ENCODE measurements around the gene CST7.

The CST7 gene

DNA sequence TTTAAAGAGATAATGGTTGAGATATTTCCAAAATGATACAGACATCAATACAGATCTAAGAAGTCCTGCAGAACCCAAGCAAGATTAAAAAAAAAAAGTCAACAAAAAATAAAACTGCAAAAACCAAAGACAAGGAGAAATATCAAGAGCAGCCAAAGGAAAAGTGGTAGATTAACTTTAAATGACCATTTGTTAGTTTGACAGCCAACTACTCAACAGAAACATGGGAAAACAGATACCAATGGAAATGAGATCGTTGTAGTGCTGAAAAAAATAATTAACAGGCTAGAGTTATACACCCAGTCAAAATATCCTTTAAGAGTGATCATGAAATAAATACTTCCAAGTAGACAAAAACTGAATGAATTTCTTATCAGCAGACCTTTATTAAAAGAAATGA, 53.9 kb downstream of the CST7 start:
- DNase-seq (ENCODE audit: low spot score) = no peak

DNA sequence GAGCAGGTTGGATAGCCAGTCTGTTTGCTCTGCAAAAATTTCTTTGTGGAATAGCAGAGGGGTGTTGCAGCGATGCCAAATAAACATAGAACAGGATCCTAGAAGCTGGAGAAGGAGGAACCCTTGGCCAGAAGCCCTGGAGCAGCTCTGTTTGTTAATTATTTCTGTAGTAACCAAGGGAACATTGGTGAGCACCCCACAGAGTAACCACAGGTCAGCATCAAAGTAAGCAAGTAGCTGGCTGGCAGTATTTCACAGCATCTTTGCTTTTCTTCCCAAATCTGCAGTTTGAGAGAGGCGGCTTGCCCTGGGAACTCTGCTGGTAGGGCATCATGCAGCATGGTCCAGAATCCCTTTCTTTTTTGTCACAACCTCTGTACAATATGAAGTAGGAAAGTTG, 56.2 kb downstream of the CST7 start:
- no peak for DNase-seq (ENCODE audit: low spot score)

DNA sequence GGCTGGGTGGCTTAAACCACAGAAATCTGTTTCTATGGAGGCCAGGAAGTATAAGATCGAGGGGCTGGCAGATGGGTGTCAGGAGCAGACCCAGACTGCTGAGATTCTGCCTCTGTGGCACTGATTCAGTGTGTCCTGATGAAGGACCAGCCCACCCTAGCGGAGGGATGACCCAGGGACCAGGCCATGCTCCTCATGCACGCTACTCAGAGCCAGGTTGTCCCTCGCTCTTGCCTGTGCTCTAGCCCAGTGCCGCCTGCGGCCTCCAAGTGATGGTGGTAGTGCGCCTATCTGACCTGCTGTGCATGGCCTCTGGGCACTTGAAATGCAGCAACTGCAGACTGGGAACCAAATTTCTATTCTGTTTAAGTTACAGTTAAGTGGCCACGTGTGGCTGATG, 56.6 kb downstream of the CST7 start:
- no peak for DNase-seq (ENCODE audit: low spot score)

DNA sequence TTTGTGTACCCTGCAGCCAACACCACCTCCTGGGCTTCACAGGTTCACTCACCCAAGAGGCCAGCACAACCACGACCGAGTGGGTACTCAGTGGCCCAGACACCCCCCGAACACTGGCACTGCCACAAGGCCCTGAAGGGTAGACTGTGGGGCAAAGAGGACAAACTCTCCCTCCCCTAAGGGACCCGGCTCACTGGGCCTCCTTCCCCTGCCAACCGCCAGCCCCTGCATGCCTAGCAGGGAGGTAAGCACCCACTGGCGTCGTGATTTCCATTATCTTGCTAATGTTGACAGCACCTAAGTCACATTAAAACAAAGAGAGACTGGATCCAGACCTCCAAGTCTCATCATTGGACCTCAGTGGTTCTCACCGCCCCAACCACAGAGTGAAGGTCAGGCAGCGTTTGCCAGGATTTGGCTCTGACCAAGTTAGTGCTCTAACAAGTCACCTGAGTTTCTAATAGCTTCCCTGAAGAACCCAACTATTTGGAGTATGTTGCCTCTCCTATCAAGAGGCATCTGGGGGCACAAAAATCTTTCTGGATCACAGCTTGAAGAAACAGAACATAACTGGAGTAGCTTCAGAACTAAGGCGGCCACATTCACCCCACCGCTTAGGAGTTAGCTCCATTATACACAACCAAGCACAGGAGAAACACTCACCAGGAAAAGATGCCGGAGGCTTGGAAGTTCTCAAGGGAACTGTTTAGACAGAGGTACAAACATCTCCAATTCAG, 57.5 kb downstream of the CST7 start:
- DNase-seq (ENCODE audit: low spot score) = no peak

DNA sequence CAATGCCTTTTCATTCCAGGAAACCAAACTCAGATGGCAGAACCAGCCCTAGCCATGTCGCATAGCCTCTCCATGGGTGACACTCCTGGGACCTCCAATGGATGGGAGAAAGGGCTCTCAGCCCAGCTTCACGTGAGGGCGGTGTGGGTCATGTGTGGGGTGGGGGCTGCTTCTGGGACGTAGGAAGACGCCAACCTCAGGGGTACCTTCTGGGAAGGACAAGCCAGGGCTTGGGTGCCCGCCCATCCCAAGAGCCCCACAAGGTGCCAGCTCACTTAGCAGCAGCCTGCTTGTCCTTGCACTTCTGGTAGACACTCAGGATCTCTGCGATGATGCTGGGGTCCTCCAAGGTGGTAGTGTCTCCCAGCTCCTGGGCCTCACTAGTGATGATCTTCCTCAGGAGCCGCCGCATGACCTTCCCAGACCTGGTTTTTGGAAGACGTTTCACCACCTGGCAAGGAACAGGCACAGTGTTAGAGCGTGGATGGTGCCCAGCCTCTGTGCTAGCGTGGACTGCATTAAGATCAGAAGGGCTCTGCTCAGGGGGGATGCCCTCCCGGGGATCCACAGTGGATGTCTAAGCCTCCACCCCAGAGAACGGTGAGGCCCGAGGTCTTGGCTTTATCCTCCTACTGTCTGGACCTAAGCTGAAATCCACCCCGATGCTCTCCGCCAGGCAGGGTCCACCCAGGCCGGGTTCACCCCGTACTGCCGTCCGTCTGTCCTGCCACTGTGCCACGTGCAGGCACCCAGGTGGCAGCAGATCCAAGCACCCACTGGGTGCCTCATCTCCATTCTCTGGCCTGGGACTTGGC, 58.6 kb downstream of the CST7 start:
- no peak for DNase-seq (ENCODE audit: low spot score)

DNA sequence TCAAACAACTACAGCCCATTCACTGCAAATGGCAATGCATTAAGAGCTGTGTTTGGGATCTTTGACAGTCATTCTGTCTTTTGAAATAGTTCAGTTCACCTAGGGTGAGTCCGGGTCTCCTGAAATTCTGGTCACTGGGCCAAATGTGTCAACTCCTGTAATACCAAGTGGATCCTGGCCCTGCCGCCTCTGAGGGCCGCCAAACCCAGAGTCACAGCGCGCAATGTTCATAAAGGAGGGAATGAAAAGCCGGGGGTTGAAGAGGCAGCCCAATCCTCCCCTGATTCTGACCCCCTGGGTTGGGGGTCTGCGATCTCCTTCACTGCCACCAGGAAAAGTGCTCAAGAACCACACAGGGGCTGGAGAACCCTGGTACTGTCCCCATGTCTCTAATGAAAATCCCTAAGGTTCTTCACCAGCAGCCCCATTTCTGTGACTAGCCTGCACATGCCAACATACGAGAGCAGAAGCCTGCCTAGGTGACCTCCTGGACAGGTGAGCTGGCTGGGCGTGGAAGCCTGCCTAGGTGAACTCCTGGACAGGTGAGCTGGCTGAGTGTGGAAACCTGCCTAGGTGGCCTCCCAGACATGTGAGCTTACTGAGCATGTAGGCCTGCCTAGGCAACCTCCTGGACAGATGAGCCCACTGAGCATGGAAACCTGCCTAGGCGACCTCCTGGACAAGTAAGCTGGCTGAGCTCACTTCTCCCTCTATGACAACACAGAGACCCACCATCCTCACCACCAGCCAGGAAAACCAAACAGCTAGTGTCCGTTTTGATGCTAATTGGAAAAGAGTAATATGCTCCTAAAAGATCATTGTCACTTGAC, 59.5 kb downstream of the CST7 start:
- DNase-seq (ENCODE audit: low spot score) = no peak

Data from CD4-positive, alpha-beta T cell treated with Interleukin-6 at 100 ng/mL for 8 hours (primary cell).